OCI-LY1 (cell line): ENCODE measurements around the gene PTPN2.

Experiments
- EZH2 ChIP-seq: fragments of 200-600 bp; sonication (generic), shearing (Covaris generic); IDR thresholded peaks from 2 replicates; pipeline ENCODE4 v1.8.0; 2017; ENCODE audit warnings: borderline replicate concordance, mixed run types, mild to moderate bottlenecking, antibody characterized with exemption, low read length, moderate library complexity, mixed read lengths
- TF ChIP-seq, protein P1 (sequence below): fragments of 200-600 bp; sonication (generic), shearing (Covaris generic); IDR thresholded peaks from 2 replicates; pipeline ENCODE4 v1.5.1; 2017; ENCODE audit warnings: mild to moderate bottlenecking, antibody characterized with exemption, low read length, moderate library complexity, mixed read lengths

DNA sequence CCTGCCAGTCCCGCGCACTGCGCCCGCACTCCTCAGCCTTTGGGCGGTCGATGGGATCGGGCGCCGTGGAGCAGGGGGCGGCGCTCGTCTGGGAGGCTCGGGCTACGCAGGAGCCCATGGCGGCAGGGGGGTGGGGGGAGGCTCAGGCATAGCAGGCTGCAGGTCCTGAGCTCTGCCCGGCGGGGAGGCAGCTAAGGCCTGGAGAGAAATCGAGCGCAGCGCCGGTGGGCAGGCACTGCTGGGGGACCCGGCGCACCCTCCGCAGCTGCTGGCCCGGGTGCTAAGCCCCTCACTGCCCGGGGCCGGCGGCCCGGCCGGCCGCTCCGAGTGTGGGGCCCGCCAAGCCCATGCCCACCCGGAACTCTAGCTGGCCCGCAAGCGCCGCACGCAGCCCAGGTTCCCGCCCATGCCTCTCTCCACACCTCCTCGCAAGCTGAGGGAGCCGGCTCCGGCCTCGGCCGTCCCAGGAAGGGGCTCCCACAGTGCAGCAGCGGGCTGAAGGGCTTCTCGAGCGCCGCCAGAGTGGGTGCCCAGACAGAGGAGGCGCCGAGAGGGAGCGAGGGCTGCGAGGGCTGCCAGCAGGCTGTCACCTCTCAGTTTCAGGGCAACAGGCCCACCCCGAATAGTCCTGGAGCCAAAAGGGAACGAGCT, 107.1 kb downstream of the PTPN2 start:
- TF ChIP-seq, protein P1, sequence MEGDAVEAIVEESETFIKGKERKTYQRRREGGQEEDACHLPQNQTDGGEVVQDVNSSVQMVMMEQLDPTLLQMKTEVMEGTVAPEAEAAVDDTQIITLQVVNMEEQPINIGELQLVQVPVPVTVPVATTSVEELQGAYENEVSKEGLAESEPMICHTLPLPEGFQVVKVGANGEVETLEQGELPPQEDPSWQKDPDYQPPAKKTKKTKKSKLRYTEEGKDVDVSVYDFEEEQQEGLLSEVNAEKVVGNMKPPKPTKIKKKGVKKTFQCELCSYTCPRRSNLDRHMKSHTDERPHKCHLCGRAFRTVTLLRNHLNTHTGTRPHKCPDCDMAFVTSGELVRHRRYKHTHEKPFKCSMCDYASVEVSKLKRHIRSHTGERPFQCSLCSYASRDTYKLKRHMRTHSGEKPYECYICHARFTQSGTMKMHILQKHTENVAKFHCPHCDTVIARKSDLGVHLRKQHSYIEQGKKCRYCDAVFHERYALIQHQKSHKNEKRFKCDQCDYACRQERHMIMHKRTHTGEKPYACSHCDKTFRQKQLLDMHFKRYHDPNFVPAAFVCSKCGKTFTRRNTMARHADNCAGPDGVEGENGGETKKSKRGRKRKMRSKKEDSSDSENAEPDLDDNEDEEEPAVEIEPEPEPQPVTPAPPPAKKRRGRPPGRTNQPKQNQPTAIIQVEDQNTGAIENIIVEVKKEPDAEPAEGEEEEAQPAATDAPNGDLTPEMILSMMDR: no peak
- TF ChIP-seq EZH2: no peak
